DMS153 treated with DMSO at 0.1 percent for 48 hours (cell line): ENCODE data around the gene DENND2D.
A peak's percentile ranks its signal among the peaks of the same experiment; 100 is the strongest.

ENCODE experiments used
- DNase-seq: peaks from one replicate; lab custom pipeline; 2025; ENCODE audit not compliant: unreplicated experiment; lab: John Stamatoyannopoulos, UW

Gene DENND2D

GRCh38 chr1:111179968-111180533 lies 20.4 kb downstream of the DENND2D start:
- peak; percentile 8 for DNase-seq

GRCh38 chr1:111176678-111177077 lies 23.8 kb downstream of the DENND2D start:
- no peak for DNase-seq

- no peak for DNase-seq
Measured at GRCh38 chr1:111175349-111175748, 25.1 kb downstream of the DENND2D start.

- no peak for DNase-seq
Measured at GRCh38 chr1:111174070-111174469, 26.4 kb downstream of the DENND2D start.

GRCh38 chr1:111172463-111172862 lies 28.0 kb downstream of the DENND2D start:
- no peak for DNase-seq

GRCh38 chr1:111164151-111164550 lies 36.3 kb downstream of the DENND2D start:
- DNase-seq = no peak

- DNase-seq = no peak
Measured at GRCh38 chr1:111163363-111163762, 37.1 kb downstream of the DENND2D start.

- DNase-seq = no peak
Measured at GRCh38 chr1:111162488-111162880, 38.0 kb downstream of the DENND2D start.

- DNase-seq = no peak
Measured at GRCh38 chr1:111161843-111162487, 38.5 kb downstream of the DENND2D start.

GRCh38 chr1:111157431-111157830 lies 43.0 kb downstream of the DENND2D start:
- no peak for DNase-seq

- DNase-seq = no peak
Measured at GRCh38 chr1:111154021-111154999, 46.1 kb downstream of the DENND2D start.

GRCh38 chr1:111151838-111152237 lies 48.6 kb downstream of the DENND2D start:
- DNase-seq = no peak

- no peak for DNase-seq
Measured at GRCh38 chr1:111148376-111148881, 52.0 kb downstream of the DENND2D start.

GRCh38 chr1:111147948-111148347 lies 52.5 kb downstream of the DENND2D start:
- no peak for DNase-seq

GRCh38 chr1:111145963-111146768 lies 54.3 kb downstream of the DENND2D start:
- DNase-seq = no peak

GRCh38 chr1:111145542-111145941 lies 54.9 kb downstream of the DENND2D start:
- DNase-seq = no peak

- DNase-seq = no peak
Measured at GRCh38 chr1:111142356-111142975, 58.0 kb downstream of the DENND2D start.

GRCh38 chr1:111141245-111142220 lies 58.9 kb downstream of the DENND2D start:
- no peak for DNase-seq

- DNase-seq = no peak
Measured at GRCh38 chr1:111140680-111140967, 59.8 kb downstream of the DENND2D start.
